Activated naive CD8-positive, alpha-beta T cell treated with anti-CD3 and anti-CD28 coated beads, Interleukin-2, amount 50 U/mL, for 24 hours (primary cell): ENCODE results near the gene ATP1B2.
A peak's percentile ranks its signal among the peaks of the same experiment; 100 is the strongest.

ENCODE experiments used
- ATAC-seq: fragments of 150-1000 bp; cut with Tn5 transposase; one replicate; pipeline ENCODE4 v1.10.0; 2021
- DNase-seq: peaks from one replicate; pipeline ENCODE4 v3.0.0; 2021
- H3K27ac Mint-ChIP-seq: one replicate; pipeline ENCODE4 v1.8.0; 2021; ENCODE audit warnings: mild to moderate bottlenecking, mixed read lengths
- H3K27me3 Mint-ChIP-seq: one replicate; pipeline ENCODE4 v1.8.0; 2021; ENCODE audit warnings: mixed read lengths
- H3K36me3 Mint-ChIP-seq: one replicate; pipeline ENCODE4 v1.8.0; 2021; ENCODE audit warnings: low read depth, mixed read lengths
- H3K4me1 Mint-ChIP-seq: one replicate; pipeline ENCODE4 v1.8.0; 2021; ENCODE audit warnings: mixed read lengths
- H3K4me3 Mint-ChIP-seq: one replicate; pipeline ENCODE4 v1.8.0; 2021; ENCODE audit warnings: mild to moderate bottlenecking, moderate library complexity, mixed read lengths
- H3K9me3 Mint-ChIP-seq: one replicate; pipeline ENCODE4 v1.8.0; 2021; ENCODE audit warnings: mixed read lengths

ATP1B2 gene

DNA sequence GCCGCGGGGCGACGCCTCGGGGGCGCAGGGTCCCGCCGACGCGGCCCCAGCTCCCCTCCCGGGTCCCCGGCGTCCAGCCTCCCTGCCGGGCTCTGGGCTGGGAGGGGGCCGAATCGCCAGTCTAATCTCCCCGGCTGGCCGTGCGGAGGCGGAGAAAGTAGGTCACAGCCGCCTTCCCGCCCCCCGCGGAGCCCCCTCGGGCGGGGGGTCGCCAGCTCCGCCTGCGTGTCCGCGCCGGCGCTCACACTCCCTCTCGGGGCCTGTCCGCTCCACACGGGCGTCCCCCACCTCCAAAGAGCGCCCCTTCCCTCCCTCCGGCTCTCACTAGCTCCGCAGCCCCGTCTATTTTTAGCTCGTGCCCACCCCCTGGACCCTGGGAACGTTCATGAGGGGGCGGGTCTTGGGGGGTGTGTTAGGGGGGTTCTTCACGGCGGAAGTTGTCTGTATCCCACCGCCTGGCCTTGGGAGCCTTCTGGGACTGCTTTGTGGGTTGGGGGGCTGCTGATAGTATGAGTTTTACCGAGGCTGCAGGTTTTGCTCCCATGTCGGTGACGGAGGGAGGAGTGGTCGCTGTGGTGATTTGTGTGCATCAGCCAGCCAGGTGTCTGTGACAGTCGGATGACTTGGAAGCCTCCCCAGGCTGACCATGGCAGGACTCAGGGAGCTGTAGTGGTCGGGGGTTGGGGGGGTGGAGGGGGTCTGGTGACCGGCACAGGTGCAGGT, 1.1 kb downstream of the ATP1B2 start:
- DNase-seq (no peak), ATAC-seq (no peak)
- H3K36me3 Mint-ChIP-seq = no peaks in the 10 kb centered on the region
- peaks cover 9% of the 10 kb centered on the region for H3K4me1 Mint-ChIP-seq
- peaks cover 43% of the 10 kb centered on the region for H3K27me3 Mint-ChIP-seq
- H3K9me3 Mint-ChIP-seq = no peaks in the 10 kb centered on the region
- H3K4me3 Mint-ChIP-seq = no peak overlapping the region
- no peak overlapping the region for H3K27ac Mint-ChIP-seq

DNA sequence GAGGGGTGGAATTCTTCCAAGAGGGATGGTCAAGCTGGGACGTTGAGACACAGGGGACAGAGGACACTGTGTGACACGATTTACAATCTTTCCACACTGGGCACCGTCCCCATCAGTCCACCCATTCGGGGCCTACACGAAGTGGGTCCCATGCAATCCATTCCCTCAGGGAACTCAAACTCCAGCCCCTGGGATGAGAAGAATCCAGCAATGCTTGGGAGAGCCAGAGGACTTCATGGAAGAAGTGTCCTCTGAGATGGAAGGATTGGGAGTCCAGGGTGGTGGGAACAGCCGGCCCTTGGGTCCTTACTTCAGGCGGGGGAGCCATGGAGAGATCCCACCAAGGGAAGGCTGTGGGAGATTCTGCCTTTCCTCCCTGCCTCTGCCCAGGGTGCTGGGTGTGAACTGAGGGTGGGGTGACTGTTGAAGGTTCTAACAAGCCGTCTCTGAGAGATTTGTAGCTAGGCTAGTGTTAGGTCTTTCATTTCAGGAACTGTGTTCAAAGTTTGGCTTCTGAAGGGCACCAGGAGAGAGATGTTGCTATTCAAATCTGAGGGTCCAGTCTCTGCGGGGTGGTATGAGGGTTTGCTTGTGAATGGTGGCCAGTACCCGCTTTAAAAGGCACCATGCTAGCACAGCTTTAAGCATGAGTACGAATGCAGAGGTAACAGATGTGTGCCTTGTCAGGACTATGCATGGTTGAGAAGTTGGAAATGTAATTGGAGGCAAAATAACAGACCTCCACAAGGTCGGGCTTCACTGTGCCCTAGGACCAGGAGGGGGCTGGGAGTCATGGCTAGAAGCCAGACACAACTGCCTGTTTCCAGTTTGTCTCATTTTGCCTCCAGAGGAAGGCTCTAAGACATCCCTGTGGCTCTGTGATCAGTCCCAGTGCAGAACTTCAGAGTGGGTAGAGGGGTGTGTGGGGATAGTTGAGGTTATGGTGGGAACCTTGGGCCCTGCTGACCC, 1.9 kb downstream of the ATP1B2 start:
- Mint-ChIP-seq H3K9me3 (no peaks in the 10 kb centered on the region), H3K4me3 (no peak overlapping the region), H3K36me3 (no peaks in the 10 kb centered on the region), H3K27ac (no peak overlapping the region), H3K4me1 (peaks cover 9% of the 10 kb centered on the region), H3K27me3 (peaks cover 39% of the 10 kb centered on the region)
- DNase-seq (no peak), ATAC-seq (no peak)

DNA sequence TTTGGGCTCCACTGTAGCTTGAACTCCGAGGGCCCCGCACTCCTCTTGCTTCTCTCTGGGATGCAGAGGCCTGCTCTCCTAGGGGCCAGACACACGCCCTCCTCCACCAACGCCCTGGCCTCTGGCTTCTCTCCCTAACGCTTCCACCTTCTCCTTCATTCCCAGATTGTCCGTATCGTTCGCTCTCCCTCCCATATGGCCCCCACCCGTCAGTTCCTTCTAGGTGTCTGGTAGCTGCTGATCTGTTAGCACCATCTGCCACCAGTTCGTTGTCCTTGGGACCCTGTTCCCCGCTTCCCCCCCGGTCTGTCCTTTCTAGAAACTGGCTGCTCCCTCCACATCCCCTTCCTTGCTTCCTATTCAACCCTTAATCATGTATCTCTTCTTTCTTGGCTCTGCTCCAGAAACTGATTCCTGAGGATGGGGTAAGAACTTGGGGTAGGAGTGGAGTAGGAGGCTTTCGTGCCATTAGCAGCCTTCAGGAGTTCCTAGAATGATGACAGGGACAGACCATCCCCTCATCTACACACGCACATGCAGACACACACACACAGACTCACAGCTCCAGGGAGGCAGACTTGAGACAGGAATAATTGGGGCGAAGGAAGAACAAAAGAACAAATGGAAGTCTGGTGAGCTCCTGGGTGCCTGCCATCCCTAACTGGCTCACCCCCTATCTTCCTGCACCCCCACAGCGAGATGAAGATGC, 4.3 kb downstream of the ATP1B2 start:
- H3K36me3 Mint-ChIP-seq = no peaks in the 10 kb centered on the region

DNA sequence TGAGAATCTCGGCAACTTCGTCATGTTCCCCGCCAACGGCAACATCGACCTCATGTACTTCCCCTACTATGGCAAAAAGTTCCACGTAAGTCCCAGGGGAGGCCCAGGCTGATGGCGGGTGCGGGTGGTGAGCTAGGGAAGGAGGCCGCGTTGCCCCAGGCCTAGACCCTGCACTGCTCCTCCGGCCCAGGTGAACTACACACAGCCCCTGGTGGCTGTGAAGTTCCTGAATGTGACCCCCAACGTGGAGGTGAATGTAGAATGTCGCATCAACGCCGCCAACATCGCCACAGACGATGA, 4.8 kb downstream of the ATP1B2 start:
- Mint-ChIP-seq H3K27ac (no peak overlapping the region), H3K4me3 (no peak overlapping the region), H3K9me3 (no peaks in the 10 kb centered on the region), H3K27me3 (peaks cover 24% of the 10 kb centered on the region), H3K4me1 (peaks cover 1% of the 10 kb centered on the region), H3K36me3 (no peaks in the 10 kb centered on the region)
- no peak for DNase-seq
- no peak for ATAC-seq

More for the DNA sequence above, 4.3 kb downstream of the ATP1B2 start:
- no peaks in the 10 kb centered on the region for H3K9me3 Mint-ChIP-seq
- H3K4me3 Mint-ChIP-seq = no peak overlapping the region
- ATAC-seq (no peak), DNase-seq (no peak)
- no peak overlapping the region for H3K27ac Mint-ChIP-seq
- peaks cover 28% of the 10 kb centered on the region for H3K27me3 Mint-ChIP-seq
- H3K4me1 Mint-ChIP-seq = peaks cover 6% of the 10 kb centered on the region

DNA sequence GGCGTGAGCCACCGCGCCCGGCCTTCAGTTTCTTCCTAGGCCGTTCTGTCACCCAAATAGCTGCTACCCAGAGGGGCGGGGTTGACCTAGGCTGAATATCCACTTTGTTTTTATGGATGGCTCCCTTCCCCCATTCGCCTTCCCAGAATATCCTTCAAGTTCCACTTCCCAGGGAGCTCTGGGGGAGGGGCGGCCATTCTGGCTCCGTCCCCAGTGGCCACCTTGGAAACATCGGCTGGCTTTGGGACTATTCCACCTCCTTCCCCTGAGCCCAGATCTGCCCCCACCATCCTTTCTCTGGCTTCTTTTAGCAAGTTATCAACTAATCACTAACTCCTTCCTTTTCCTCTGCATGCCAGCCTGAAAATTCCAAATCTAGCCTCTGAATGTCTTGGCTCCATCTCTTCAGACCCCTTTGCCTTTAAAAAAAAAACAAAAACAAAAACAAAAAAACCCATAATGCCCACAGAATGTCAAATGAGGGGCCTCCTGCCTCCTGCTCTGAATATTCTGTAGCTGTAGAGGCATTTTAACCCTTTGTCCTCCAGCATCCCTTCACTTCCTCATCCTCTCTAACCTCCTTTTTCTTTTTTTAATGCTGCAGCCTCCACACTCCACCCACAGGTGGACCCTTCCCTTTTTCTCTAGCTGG, 6.4 kb downstream of the ATP1B2 start:
- Mint-ChIP-seq H3K4me1 (no peaks in the 10 kb centered on the region), H3K27ac (no peak overlapping the region), H3K36me3 (no peaks in the 10 kb centered on the region), H3K4me3 (no peak overlapping the region), H3K27me3 (peaks cover 13% of the 10 kb centered on the region), H3K9me3 (no peaks in the 10 kb centered on the region)
- no peak for DNase-seq
- no peak for ATAC-seq

DNA sequence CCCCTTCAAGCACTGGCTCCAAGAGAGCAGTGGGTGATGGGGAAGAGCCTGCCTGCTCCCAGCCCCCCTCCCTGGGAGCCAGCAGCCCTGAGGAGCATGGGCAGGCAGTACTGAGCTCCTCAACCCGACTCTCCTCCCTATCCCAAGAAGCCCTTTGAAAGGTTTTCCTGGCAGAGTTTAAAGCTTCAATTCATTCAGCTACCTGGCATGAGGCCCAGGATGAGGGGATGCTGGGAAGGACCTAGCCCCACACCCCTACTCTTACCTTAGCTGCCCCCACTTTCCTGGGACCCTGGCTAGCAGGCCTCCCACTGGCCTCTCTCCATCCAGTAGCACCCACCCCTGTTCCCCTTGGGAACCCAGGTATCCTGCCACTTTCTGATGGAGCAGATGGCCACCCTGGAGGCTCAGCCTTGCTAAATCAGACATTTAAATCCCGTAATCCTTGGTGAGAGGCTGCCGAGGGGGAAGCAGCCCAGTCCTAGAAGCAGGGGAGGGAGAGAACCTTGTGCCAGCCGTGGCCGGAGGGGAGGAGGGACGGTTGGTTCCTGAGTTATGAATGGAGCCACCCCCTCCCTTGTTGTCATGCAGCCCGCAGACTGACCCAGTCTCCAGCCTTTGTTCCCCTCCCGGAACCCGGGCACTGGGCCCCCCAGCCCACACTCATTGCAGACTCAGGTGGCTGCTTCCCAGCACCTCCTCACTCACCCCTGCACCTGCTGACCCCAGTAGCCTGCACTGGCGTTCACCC, 17.1 kb downstream of the ATP1B2 start:
- ATAC-seq = no peak
- no peaks in the 10 kb centered on the region for H3K4me1 Mint-ChIP-seq
- H3K27ac Mint-ChIP-seq = no peak overlapping the region
- DNase-seq = no peak
- H3K4me3 Mint-ChIP-seq = no peak overlapping the region
- no peaks in the 10 kb centered on the region for H3K27me3 Mint-ChIP-seq
- peaks cover 10% of the 10 kb centered on the region for H3K36me3 Mint-ChIP-seq
- H3K9me3 Mint-ChIP-seq = no peaks in the 10 kb centered on the region

DNA sequence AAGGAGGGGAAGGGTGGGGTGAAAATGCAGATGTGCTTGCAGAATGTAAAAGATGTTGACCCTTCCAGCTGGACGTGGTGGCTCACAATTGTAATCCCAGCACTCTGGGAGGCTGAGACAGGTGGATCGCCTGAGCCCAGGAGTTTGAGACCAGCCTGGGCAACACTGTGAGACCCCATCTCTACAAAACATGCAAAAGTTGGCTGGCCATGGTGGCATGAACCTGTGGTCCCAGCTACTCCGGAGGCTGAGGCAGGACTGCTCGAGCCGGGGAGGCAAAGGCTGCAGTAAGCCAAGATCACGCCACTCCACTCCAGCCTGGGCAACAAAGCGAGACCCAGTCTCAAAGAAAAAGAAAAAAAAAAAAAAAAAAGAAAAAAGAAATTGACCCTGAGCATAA, 17.8 kb downstream of the ATP1B2 start:
- DNase-seq = no peak
- no peak for ATAC-seq
- peaks cover 16% of the 10 kb centered on the region for H3K36me3 Mint-ChIP-seq
- no peaks in the 10 kb centered on the region for H3K4me1 Mint-ChIP-seq
- no peak overlapping the region for H3K4me3 Mint-ChIP-seq
- no peaks in the 10 kb centered on the region for H3K9me3 Mint-ChIP-seq
- H3K27me3 Mint-ChIP-seq = no peaks in the 10 kb centered on the region
- no peak overlapping the region for H3K27ac Mint-ChIP-seq

DNA sequence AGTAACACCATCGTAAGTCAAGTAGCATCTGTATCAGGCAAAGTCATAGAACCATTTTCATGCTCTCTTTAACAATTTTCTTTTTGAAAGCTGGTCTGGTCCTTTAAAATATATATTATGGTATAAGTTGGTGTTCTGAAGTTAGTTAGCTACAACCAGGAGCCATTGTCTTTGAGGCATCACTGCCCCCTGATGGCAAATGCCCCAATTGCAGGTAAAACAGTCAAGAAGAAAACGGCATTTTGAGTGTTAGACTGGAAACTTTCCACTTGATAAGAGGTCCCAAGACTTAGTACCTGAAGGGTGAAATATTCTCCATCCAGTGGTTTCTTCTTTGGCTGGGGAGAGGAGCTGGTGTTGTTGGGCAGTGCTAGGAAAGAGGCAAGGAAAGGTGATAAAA, 22.5 kb downstream of the ATP1B2 start:
- Mint-ChIP-seq H3K9me3 (peaks cover 5% of the 10 kb centered on the region), H3K36me3 (peaks cover 39% of the 10 kb centered on the region)
- ATAC-seq = no peak

DNA sequence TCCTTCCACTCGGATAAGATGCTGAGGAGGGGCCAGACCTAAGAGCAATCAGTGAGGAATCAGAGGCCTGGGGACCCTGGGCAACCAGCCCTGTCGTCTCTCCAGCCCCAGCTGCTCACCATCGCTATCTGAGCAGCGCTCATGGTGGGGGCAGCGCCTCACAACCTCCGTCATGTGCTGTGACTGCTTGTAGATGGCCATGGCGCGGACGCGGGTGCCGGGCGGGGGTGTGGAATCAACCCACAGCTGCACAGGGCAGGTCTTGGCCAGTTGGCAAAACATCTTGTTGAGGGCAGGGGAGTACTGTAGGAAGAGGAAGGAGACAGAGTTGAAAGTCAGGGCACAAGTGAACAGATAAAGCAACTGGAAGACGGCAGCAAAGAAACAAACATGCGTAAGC, 24.2 kb downstream of the ATP1B2 start:
- no peak for DNase-seq
- no peak for ATAC-seq
- Mint-ChIP-seq H3K9me3 (peaks cover 5% of the 10 kb centered on the region), H3K36me3 (peaks cover 39% of the 10 kb centered on the region), H3K4me1 (no peaks in the 10 kb centered on the region), H3K4me3 (no peak overlapping the region), H3K27ac (no peak overlapping the region), H3K27me3 (no peaks in the 10 kb centered on the region)

More for the DNA sequence above, 22.5 kb downstream of the ATP1B2 start:
- H3K4me3 Mint-ChIP-seq = no peak overlapping the region
- no peak overlapping the region for H3K27ac Mint-ChIP-seq
- no peaks in the 10 kb centered on the region for H3K27me3 Mint-ChIP-seq
- DNase-seq = peak; percentile 45
- no peaks in the 10 kb centered on the region for H3K4me1 Mint-ChIP-seq

DNA sequence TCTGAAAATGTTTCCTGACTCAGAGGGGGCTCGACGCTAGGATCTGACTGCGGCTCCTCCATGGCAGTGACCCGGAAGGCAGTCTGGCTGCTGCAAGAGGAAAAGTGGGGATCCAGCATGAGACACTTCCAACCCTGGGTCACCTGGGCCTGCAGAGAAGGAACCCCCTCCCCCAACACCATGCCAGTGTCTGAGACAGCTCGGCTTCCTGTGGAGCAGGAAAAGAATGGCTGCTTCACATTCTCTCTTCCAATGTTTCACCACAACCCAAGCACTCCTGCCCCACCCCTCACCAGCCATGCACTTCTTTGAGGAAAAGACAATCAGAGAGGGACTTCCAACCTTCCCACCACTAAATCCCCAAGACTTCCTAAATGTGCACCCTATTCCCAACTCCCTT, 25.8 kb downstream of the ATP1B2 start:
- Mint-ChIP-seq H3K9me3 (peaks cover 5% of the 10 kb centered on the region), H3K27ac (no peak overlapping the region), H3K4me1 (no peaks in the 10 kb centered on the region), H3K27me3 (no peaks in the 10 kb centered on the region), H3K4me3 (no peak overlapping the region), H3K36me3 (peaks cover 33% of the 10 kb centered on the region)
- DNase-seq = no peak
- no peak for ATAC-seq

DNA sequence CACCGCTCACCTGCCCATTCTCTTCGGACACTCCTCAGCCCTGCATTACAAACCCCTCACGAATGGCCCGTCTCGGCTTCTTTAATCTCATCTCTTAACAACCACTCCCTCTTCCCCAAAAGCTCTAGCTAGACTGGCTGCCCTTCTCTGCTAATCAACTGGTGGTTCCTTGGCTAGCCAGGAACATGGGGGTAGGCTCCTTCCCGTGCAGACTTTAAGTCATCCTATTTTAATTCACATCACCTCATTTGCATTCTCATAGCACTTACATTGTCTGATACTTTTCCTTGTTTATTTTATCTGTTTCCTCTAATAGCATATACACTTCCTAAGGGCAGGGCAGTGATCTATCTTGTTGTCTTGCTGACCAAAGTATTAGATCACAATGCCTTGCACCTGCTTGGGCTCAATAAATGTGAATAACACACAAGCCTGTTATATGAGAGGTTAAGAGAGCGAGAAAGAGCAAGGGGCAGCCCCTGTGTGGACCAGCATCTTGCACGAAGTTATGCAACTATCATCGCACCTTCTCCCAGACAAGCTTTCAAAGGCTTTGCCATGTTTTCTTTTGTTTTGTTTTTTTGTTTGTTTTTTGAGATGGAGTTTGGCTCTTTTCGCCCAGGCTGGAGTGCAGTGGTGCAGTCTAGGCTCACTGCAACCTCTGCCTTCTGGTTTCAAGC, 26.8 kb downstream of the ATP1B2 start:
- DNase-seq (no peak), ATAC-seq (no peak)
- H3K4me3 Mint-ChIP-seq = no peak overlapping the region
- no peaks in the 10 kb centered on the region for H3K27me3 Mint-ChIP-seq
- H3K4me1 Mint-ChIP-seq = peaks cover 2% of the 10 kb centered on the region
- peaks cover 30% of the 10 kb centered on the region for H3K36me3 Mint-ChIP-seq
- peaks cover 5% of the 10 kb centered on the region for H3K9me3 Mint-ChIP-seq
- H3K27ac Mint-ChIP-seq = no peak overlapping the region

DNA sequence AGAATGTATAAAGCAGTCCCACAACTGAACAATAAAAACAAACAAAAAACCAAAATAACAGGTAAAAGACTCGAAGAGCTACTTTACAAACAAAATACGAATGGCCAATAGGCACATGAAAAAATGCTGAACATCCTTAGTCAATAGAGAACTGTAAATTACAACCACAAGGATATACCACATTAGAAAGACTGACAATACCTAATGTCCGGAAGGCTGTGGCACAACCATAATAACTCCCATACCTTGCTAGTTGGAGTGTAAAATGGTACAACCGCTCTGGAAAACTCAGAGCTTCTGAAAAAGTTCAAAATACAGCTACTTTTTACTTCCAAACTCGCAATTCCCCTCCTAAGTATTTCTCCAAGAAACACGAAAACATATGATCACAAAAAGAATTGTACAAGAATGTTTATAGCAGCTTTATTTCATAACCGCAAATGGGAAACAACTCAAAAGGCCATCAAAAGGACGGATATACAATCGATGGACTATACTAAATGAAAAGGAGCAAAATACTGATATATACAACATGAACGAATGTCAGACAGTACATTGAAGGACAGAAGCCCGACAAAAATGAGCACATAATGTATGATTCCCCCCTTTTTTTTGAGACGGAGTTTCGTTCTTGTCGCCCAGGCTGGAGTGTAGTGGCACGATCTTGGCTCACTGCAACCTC, 34.3 kb downstream of the ATP1B2 start:
- DNase-seq (no peak), ATAC-seq (no peak)
- Mint-ChIP-seq H3K9me3 (no peaks in the 10 kb centered on the region), H3K36me3 (peaks cover 29% of the 10 kb centered on the region), H3K27ac (peak overlapping the region; percentile 96), H3K4me3 (peak overlapping the region; percentile 92), H3K27me3 (no peaks in the 10 kb centered on the region), H3K4me1 (peaks cover 45% of the 10 kb centered on the region)
